Dedifferentiated amniotic fluid mesenchymal stem cell (primary cell): ENCODE measurements around the gene UBASH3A.
"Not testable (repeated sequence)": the region's sequence is repeated elsewhere in the genome, so short reads cannot be mapped to it uniquely, and the experiment has no call there.

ENCODE experiments used
- DNase-seq: peaks from one replicate; pipeline ENCODE4 v3.0.0-alpha.2; 2016; ENCODE audit errors: extremely low spot score

UBASH3A gene

GRCh38 chr21:42390696-42391095, 13.0 kb upstream of the UBASH3A start:
- no peak for DNase-seq

GRCh38 chr21:42391297-42391696, 12.4 kb upstream of the UBASH3A start:
- no peak for DNase-seq

DNA sequence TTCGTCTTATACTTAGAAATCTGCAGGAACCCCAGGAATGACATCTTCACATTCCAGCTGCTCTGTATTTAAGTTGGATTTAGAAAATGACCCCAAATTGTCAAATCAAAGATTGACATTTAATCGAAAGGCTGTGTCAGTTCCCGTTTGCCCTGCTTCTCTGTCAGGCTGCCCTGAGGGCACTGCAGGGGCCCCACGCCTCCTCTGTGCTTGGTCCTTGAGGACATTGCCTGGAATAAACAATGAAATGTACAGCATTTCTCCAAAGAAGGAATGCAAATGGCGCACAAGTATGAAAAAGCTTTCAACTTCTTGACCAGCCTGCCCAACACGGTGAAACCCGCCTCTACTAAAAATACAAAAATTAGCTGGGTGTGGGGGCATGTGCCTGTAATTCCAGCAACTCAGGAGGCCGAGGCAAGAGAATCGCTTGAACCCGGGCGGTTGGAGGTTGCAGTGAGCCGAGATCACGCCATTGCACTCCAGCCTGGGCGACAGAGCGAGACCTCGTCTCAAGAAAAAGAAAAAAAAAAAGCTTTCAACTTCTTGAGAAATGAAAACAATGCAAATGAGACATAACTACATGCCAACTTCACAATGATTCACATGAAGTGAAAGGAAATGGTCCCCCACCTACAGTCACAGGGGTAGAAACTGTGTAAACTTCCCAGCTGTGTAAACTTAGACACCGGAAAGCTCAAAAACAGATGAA, 10.8 kb upstream of the UBASH3A start:
- DNase-seq: no peak

DNA sequence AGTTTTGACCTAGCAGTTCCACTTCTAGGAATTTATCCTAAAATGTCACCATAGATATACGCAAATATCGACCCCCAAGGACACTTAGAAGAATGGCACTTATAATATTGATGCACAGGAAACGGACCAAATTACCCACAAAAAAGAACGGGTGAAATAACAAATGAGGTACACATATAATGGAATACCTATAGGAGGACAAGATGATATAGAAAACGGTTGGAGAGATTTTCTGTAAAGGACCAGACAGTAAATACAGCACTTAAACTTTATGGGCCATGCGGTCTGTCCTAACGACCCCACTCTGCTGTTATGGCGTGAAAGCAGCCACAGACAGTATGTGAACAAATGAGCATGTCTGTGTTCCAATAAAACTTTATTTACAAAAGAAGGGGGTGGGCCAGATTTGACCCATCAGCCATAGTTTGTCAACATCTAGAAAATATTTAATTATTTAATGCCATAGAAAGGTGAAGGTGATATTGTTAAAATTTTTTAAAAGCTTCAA, 10.2 kb upstream of the UBASH3A start:
- DNase-seq: no peak

DNA sequence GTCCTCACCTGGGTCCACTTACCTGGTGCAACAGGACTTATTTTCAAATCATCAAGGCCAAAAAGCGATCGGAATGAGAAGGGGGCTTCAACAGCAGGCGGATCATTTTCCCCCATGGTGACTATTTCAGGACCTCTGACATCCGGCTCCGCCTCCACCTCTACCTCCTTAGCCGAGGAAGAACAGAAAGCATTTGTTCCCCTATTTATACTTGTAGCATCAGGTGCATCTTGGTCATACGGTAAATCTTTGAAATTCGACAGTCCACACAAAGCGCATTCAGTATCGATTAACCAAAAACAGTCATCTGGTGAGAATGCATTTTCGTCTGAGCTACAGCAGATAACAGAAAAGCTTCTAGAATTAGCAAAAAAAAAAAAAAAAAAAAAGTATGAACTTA, 8.4 kb upstream of the UBASH3A start:
- DNase-seq: no peak

DNA sequence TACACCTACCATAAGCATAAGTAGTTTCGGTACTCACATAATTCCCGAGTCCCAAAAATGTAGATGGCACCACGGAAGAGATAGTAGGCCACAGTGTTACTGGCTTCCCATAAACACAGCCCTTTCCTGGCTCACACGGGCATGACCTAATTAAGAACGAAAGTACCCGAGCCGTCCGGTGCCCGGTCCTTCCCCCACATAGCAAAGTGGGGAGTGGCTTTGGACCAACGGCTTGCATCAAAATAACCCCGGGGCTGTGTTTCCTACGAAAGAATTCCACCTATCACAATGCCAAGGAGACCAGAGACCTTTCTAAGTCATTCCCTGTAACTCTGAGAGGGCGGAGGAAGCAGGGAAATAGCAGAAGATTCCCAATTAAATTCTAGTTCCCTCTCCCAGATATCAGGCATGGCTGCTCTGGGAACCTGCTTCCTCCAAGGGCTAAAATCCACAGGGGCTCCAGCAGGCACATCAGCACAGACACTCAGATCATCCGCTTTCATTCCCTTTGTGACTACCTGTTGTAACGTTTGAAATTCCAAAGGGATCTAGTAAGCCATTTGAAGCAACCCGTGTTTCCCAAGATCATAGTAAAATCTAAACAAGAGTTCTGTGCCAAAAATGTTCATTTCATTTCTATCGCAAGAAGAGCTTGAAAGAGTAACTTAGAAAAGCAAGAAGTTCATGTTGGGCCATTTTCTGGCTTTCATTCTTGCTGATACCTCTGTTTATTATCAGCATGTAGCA, 7.6 kb upstream of the UBASH3A start, which contains the start of gene TMPRSS3:
Gene TMPRSS3, minus strand, starts transcription at position 148 of the 747 bp plus-strand sequence. CDS start 635 bp downstream, outside the sequence.
- DNase-seq: no peak

GRCh38 chr21:42396799-42397745, 6.6 kb upstream of the UBASH3A start:
- DNase-seq: no peak

DNA sequence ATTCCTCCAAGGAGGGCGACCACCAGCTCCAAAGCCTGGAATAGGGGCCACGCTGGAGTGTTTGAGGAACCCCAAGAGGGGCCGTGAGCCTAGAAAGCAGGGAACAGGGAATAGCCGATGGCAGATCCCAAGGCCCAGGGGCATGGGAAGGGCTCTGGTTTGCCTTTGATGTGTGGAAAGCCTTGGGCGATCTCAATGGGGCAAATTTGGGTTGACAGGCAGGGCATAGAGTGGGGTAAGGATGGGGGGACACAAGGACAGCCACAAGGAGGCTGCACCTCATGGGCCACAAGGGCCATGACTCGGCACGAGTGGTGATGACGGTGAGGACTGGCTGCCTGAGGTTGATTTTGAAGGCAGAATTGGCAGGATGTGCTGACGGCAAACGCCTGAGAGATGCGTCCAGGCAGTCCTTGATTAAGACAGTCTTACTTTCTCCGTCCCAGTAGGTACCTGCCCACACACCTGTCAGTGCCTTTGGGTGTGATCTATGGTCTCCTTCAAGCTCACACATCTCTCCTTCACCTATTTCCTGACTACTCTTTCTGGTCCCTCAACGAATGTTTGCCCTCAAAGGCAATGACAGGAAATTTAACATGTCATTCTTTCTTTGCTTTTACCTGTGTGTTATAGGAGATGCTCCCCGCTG, 5.8 kb upstream of the UBASH3A start:
- DNase-seq: no peak

- no peak for DNase-seq
These were observed 5.2 kb upstream of the UBASH3A start for GRCh38 chr21:42398436-42399028.

DNA sequence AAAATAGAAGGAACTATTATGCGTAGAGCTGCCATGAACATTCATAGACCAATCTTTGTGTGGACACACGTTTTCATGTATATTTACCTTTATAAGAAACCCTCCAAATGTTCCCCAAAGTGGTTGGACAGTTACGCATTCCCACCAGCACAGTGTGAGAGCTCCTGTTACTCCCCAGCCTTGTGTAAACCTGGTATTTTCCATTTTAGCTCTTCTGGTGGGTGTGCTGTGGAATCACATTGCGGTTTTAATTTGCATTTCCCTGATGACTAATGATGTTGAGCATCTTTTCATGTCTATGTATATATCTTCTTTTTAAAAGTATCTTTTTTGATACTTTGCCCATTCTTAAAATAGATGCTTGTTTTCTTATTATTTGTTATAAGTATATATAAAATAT, 3.2 kb upstream of the UBASH3A start:
- no peak for DNase-seq

- no peak for DNase-seq
These were observed 2.5 kb upstream of the UBASH3A start for GRCh38 chr21:42401154-42401553.

- DNase-seq: no peak
These were observed 1.9 kb upstream of the UBASH3A start for GRCh38 chr21:42401820-42402251.

- no peak for DNase-seq
These were observed 837 bp downstream of the UBASH3A start for GRCh38 chr21:42404539-42404938.

DNA sequence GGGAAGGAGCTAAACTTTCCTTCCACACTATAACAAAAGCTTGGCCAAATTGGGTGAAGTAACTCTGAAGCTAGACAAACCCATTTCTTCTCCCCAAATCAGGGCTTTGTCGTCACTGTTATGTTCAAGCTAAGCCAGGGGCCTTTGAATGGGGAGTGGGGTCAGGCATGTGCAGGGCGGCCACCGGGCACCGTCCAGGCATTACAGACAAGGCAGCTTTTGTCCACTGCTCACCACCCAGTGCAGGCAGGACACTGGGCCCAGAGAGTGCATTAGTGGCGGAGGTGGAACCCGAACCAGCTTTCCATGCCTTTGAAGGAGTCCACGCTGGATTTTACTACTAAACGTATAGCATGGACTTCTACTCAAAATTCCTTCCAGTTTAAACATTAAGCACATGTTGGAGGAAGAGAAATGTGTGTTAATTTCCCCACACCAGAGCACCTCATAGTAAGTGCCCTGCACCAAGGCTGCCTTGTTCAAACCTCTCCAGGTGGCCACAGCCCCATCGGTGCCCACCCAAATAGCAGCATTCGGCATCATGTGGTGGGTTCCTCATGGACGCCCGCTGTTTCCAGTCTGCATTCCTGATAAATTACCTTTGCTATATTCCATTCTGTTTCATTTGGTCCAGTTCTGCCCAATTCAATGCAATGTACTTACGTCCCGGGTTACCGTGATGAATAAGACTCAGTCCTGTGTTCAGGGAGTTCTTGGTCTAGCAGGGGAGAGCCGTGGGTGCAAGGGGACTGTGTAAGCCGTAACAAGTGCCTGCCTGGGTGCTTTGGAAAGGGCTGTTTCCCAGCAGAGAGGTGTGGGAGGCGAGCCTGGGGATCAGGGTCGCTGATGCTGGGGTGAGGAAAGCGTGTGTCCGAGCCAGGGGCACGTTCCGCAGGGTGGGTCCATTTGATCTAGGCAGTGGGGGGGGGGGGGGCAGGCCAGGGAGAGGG, 1.6 kb downstream of the UBASH3A start:
- DNase-seq: no peak

- no peak for DNase-seq
These were observed 2.5 kb downstream of the UBASH3A start for GRCh38 chr21:42406201-42406621.

DNA sequence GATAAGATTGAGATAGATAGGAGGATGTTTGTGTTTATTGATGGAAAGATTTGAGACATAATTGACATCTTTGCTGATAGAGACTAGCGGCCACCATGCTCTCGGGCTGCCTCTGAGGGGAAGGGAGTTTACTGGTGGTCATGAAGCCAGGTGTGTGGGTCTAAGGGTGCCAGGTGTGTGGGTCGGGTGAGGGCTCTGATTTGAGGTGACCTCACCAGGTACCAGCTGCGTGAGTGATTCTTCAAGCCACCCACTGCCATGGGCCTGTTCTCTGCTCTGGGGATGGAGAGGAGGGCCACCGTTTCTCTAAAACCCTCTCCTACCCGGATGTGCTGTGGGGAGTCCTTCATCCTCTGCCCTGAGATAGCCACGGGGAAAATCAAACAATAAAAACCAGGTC, 3.2 kb downstream of the UBASH3A start:
- no peak for DNase-seq

- DNase-seq: no peak
These were observed 3.8 kb downstream of the UBASH3A start for GRCh38 chr21:42407476-42407875.

DNA sequence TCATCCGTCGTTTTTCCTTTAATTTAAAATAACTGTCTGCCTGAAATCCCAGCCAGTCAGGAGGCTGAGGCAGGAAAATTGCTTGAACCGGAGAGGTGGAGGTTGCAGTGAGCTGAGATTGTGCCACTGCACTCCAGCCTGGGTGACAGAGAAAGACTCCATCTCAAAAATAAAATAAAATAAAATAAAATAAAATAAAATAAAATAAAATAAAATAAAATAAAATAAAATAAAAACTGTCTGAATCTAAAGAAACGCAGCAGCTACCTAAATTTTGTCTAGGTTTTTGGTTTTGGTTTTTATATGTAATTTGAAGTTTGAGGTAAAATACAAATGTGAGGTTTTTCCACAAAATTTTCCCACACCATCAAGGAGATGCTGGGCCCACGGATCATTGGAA, 5.0 kb downstream of the UBASH3A start:
- DNase-seq: not testable (repeated sequence)

DNA sequence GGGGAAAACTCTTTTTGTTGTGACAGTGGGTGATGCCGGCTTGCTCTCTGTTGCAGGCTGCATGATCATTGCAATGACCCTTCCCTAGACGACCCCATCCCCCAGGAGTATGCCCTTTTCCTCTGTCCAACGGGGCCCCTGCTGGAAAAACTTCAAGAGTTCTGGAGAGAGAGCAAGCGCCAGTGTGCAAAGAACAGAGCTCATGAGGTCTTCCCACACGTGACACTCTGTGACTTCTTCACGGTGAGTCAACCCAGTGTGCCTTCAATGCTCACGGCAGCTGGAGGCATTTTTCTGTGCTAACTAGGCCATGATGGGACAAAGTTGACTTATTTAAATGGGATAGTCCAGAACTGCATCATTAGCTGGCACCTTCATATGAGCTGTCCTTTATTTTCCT, 5.7 kb downstream of the UBASH3A start:
- no peak for DNase-seq
